Suppressor macrophage treated with lipopolysaccharide for 1 hour (primary cell): ENCODE data around the gene LRRC47.

ENCODE experiments used
- DNase-seq, 3 donors: peaks; one replicate each; pipeline ENCODE4 v3.0.0-alpha.2; 2020 to 2022

Gene LRRC47

DNA sequence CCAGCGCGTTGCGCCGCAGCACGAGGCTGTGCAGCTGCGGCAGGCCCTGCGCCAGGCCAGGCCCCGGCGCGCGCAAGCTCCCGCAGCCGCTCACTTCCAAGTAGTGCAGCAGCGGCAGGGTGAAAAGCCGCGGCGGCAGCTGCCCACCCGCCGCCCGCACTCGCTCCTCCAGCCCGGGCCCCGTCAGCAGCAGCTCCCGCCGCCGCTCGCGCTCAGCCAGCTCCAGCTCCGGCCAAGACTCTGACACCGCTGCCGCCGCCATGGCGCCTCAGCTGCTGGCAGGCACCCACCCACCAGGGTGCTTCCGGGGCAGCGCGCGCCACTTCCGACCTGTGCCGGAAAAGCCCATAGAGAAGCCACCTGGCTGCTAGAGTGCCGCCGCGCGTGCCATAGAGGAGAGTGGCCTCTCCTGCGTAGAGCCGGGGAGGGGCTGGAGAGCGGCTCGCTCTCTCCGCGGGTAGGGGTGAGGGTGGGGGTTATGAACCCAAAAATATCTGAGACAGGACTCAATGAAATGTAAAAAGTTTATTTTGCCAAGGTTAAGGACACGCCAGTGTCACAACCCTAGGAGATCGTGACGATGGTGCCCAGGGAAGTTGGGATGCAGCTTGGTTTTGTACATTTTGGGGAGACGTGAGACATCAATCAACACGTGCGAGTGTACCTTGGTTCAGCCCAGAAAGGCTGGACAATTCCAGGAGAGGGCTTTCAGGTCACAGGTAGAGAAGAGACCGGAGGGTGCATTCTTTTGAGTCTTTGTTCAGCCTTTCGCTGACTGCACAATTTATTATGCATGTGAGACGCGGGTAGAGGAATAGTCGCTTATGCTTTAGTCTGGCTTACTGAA lies at the start of gene LRRC47:
TSS of gene LRRC47 (minus strand) at position 284 of the 847 bp plus-strand sequence. CDS start at position 262, 22 bp downstream.
- DNase-seq = peak; percentile 93 to 96 (median 94)

DNA sequence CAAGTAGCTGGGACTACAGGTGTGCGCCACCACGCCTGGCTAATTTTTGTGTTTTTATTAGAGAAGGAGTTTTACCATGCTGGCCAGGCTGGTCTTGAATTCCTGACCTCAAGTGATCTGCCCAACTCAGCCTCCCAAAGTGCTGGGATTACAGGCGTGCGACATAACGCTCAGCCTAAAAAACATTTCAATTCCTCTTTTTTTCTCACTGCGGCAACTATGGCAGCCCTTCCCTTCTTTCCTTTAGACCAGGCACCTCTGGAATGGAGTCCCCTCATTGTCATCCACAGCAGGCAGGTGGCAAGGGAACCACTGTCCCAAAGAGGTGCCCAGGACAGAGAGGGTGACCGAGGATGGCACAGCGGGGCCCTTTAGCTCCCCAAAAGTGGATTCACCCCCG lies 46.6 kb upstream of the LRRC47 start:
- peak in 2 of 3 donors; percentile 18 to 34 for DNase-seq

DNA sequence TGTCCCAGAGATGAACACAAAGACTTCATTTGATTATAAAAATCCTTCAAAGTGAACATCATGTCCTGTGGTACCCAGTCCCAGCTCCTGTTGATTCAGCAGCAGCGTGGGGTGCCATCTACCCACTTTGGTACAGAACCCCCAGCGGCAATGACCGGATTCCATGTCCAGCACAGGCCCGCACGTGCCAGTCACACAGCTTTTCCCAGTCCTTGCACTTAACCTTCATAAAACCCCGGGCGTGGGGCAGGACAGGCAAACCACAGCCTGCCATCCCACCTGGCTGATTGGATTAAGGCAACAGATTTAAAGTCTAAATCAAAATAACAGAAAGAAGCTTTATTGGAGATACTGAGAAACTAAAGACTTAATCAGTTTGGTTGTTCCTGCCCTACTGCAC lies 45.2 kb upstream of the LRRC47 start:
- DNase-seq = no peak

DNA sequence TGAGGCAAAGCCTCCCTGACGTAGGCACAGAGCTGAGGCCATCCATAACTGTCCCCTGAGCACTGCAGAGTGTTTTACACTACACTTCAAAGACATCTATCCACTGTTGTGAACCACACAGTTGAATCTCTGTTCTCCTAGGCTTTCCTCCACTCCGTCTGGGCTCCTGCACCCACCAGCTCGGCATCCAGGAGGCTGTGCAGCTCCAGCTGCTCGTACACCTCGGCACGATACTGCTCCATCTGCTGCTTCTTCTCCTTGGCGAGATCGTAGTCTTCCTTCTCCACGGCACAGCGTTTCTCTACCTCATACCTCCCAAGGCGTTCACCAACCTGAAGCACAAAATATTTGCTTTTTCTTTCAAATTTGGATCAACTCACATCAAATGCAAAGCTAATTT lies 42.5 kb upstream of the LRRC47 start:
- DNase-seq = no peak

DNA sequence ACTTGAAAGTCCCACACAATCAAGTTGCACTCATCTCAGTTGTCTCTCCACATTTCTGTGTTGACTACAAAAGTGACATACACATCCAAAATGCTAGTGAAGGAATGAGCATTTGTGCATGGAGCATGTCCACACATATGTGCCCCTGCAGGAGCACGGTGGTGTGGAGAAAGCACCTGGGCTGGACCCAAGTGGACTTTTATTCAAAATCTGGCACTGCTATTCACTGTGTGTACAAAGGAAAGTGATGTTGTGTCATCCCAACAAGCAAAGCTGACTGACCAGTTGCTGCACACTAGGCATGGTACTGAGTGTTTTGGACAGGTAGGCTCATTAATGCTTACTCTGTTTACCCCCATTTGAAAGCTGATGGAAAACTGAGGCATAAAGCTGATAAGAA lies 41.4 kb upstream of the LRRC47 start:
- no peak for DNase-seq

DNA sequence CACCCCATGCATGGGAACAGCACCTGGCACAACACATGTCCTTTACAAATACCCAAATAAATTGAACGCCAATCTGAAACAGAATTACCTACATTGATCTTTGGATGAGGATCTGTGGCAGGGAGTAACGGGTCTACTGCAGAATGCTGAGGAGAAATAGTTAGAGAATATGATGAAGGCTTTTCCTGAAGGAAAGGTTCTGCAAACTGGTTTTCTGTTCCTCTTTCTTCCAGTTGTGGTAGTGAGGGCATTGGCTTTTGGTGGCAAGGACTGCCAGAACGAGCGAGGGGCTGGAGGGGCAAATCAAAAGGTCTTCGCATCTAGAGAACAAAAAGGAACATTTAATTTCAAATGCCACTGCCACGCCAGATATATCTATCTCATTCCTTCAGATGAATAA lies 40.9 kb upstream of the LRRC47 start:
- DNase-seq = no peak

DNA sequence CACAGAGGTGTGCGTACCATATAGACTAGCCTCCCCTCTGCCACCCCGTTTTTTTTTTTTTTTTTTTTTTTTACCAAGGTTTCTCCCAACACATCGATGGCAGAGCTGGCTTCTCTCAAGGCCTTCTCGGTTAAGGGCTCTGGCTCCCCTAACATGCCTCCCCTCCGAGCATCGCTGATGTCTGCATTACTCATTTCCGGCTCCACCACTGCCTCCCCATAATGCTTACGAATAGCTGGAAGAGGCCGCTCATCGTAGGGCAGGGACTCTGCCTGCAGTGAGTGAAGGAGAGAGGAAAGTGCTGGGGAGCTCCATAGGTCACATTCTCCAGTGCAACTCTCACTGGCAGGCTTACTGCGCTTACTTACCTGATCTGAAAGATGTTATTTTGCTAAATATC lies 40.1 kb upstream of the LRRC47 start:
- DNase-seq = no peak

DNA sequence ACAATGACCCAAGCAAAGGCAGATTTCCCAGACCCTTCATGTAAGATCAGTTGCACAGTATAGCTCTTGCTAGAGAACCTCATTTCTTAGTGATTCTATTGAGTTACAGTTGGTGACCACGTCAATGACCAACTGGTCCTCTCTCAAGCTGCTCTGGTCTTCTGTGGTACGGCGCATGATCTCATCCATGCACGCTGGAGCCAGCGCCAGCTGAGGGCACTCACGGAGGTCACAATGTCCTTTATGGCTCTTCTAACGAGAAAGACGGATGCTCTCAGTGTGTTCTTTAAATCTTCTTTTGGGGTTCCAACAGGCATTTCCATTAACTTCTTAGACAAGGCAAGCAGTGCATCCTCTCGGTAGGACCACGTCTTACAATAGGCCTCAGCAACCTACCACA lies 38.4 kb upstream of the LRRC47 start:
- DNase-seq = no peak

DNA sequence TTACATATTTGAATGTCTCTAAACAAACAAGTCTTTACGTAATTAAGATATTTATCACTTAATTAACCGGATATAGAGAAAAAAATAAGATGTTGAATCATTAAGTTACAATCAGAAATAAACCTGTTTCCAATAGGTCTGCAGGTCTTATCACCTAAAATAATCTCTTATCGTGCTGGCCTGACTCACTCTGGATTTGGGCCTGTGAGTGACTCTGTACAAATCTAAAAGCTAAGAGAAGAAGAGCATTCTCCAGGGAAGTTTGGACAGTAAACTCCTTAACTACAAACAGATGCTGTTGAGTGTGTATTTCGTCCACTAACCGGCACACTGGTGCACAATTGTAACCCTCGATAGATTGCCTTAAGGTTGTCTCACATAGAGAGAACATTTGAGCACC lies 35.4 kb upstream of the LRRC47 start:
- no peak for DNase-seq

DNA sequence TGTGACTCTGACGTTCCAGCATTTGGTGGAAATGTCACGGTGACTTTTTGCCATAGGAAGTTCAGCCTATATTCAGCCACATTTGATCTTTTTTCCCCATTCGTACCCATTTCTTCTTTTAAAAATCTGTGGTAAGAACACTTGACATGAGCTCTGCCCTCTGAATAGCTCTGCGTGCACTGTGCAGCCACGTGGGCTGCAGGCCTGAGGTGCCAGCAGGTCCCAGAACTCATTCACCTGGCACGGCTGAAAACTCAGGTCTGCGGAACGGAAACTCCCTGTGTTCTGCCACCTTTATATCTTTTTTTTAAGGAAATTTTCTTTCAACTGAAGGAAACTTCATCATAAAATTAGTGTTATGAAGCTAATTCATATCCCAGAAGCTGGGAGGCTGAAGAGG lies 32.1 kb upstream of the LRRC47 start:
- DNase-seq = no peak

DNA sequence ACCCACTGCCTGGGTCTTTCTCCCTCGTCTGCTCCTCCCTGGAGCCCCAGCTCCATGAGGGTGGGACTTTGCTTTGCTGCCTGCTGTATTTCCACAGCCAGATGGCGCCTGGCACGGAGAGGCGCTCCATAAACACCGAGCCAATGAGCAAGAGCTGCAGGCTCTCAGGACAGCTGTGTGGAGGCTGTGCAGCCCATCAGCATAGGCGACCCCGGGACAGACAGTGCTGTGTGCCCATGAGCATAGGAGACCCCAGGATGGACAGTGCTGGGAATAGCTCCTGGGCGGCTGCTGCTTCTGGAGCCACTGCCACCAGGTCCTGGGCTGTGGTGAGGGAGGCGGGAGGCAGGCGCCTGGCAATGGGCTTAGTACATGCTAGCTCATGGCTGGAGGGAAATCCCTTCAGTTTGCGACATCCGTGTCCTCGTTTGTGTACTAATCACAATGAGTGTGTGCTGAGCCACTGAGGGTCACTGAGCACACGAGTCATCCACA lies 31.6 kb upstream of the LRRC47 start:
- no peak for DNase-seq

DNA sequence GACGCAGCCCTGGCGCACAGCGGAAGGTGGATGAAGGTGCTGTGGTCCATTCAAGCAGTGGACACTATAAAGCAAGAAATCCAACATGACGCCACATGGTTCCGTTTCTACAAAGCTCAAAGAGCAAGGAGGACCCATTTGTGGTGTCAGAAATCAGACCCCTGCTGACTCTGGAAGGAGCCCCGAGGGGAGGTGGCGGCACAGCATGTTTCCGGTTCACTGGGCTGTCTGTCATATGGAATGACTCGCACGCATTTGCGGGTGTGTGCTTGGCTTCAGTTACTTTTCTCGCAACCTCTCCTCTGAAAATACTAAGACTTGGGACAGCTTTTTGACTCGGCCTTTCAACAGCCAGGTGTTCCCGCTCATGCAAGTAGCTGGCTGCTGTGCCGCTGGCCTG lies 29.1 kb upstream of the LRRC47 start:
- no peak for DNase-seq

DNA sequence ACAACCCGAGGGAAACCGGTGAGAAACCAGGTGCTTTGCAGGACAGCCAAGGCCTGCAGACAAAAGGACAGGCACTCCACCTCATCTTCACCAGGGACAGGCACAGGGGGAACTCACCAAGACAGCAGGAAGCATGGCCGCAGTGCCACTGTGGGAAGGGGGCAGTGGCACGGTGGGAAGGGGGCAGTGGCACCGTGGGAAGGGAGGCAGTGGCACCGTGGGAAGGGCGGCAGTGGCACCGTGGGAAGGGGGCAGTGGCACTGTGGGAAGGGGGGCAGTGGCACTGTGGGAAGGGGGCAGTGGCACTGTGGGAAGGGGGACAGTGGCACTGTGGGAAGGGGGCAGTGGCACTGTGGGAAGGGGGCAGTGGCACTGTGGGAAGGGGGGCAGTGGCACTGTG lies 28.4 kb upstream of the LRRC47 start:
- DNase-seq = no peak

DNA sequence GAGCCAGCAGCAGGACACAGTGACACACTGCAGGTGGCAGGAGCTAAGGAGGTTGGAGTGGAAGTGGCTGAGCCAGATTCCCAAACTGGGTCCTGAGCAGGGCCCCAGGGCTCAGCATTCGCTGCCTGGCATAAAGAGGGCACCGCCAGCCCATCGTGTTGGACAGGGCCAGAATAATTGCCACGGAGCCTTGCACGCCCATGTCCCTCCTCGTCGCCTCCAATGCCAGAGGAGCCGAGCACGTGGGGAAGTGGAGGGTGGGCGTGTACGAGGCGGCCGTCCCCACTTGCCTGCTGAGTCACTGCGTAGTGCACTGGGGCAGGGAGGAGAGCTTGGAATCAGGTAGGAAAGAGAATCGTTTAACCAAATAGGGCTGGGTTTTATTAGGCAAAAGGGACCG lies 26.1 kb upstream of the LRRC47 start:
- no peak for DNase-seq

DNA sequence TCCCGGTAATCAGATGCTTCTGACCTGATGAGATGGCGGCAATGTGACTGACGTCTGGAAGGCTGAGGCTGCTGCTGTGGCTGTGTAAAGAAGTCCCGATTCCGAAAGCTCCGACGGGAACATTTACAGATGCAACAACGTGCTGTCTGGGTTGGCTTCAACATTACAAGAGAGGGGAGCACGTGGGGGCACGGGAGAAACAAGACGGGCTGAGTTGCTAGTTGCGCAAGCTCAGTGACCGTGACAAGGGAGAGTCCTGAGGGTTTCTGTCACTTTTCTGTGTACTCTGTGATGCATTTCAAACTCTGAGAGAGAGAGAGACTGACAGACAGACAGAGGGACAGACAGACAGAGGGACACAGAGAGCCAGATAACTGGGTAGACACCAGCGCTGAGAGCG lies 25.6 kb upstream of the LRRC47 start:
- no peak for DNase-seq

DNA sequence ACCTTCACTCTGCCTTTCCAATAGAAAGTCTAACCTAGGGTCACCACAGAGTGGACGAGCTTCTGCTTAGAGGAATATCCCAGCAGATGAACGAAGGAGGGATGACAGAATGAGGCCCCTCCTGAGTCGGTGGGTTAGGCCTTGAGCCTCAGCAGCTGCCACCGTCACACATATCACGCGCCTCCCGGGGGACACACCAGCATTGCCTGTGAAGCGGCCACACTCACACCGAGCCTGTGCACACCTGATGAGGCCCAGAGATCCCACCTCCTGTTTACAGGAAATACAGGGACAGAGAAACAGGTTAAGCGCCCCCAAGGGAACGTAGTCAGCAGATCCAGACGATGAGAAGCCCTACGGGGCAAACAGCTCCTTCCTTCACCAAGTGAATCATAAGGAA lies 25.1 kb upstream of the LRRC47 start:
- no peak for DNase-seq

DNA sequence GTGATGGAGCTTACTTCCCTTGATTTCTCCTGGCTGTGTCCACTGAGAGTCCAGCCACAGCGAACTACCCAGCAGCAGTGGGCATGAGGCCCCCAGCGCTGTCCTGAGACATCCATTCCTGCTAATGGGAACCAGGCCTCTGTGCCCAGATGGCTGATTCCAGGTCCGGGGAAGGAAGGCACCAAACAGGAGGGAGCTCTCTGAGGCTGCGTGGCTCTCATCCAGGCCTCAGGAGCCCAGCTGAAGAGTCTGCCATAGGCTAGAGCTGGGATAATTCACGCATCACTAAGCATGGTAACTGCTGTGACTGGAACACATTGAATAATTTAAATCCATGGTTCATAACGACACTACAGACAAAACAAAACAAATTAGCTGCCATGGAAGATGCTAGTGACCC lies 24.7 kb upstream of the LRRC47 start:
- DNase-seq = no peak

DNA sequence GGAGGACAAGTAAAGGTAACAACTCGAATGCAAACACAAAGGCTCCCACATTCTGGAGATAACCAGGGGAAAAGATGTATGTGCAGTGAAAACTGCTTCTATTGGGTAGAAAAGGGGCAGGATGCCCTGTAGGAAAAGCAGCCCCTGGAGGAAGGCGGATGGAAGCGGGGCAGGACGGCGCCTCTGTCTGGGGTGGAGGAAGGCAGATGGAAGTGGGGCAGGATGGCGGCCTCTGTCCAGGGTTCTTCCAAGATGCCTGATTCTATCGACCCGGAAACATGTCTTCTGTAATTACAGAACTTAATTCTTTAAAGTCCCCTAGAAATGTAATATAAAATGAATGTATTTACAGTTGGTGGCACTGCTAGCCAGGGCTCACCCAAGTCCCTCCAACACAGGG lies 24.0 kb upstream of the LRRC47 start:
- DNase-seq = no peak

DNA sequence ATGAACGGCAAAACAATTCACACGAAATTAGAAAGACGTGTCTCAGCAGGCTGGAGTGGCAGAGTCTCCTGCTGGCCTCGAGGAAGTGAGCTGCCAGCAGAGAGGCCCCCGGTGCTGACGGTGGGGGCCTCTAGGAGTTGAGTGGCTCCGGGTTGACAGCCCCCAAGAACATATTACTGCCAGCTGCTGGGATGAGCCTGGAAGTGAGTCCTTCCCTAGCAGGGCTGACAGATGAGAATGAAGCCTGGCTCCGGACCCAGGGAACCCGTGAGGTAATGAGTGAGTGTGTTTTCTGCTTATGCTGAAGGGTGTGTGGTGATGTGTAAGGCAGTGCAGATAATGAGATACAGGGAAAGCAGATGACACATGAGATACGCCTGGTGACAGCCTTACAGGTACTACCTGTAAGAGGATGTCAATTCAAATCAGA lies 23.5 kb upstream of the LRRC47 start:
- no peak for DNase-seq

DNA sequence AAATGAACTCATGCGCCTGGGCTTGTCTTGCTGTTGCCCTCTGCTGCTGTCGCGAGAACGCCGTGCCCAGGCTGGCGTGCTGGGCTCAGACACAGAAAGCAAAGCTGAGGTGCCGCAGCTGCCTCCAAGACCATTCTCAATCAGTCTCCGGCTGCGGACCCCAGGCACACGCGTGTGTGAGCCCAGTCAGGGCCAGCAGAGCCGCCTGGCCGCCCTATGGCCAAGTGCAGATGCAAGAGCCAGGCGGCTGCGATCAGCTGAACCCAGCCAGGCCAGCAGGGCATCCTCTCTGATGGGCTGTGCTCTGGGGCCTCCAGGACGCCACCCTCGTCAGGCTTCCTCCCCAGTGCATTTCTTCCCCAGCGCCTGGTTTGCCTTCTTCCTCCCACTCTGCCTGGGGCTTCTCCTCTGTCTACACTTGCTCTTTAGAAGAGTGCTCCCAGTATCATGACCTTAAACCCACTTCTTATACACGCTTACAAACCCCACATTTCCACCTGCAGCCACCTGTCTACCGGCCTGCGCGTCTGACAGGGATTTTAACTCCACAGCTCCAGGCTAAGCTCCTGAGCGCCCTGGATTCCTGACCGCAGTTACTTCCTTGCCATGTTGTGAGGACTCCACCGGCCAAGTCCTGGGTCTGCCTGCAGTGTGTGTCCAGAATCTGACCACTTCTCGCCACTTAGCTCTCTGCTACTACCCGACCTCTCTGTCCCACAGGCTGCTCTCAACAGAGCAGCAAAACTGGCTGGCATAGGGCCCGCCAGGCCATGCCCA lies 21.7 kb upstream of the LRRC47 start:
- no peak for DNase-seq

DNA sequence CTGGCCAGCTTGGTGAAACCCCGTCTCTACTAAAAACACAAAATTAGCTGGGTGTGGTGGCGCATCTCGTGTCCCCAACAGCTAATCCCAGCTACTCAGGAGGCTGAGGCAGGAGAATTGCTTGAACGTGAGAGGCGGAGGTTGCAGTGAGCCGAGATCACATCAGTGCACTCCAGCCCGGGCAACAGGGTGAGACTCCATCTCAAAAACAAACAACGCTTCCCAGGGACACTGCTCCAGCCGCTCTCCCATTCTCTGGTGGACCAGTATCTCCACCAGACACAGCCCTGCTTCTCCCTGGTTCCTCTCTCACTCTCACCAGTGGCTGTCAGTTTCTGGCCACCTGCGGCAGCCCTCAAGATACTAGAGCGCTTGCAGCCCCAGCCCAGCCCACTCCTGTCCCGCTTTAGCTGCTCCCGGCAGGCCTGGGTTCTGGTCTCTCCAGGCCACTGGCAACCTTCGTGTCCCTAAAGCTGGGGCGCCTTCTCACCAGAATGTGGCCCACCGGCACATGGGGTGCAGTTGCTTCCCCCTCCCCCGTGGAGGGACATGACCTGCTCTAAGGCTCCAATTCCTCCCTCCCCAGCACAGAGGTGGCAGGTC lies 20.9 kb upstream of the LRRC47 start:
- no peak for DNase-seq

DNA sequence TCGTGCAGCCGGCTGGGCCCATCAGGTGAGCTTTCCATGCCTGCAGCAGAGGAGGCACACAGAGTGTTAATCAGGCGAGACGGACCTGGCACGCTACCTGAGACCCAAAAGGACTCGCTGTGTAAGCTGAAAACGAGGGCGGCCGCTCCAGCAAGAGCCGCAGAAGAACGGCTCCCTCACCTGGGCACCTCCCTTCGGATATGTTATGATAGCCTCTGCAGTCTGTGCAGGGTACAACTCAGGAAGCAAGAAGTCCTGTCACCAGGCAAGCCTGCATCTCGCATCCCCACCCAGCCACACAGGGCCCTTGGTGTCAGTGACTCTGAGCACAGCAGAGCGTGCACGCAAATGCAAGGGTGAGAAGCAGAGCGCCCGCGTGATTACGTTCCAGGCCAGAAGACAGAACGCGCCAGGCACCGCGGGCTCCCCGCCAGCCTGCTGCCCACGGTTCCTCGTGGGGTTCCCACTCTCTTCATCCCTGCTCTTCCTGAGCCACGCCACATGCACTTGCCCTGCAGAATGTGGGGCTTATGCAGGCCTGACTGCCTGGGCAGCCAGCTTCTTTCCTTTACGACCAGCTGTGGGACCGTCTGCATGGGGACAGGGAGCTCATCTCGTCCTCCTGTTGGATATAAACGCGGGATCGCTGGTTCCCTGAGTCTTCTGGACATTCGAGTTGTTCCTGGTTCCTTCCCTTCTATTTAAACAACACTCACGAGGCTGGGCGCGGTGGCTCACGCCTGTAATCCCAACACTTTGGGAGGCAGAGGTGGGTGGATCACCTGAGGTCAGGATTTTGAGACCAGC lies 20.2 kb upstream of the LRRC47 start:
- DNase-seq = no peak
